ENCODE results near the gene RGL3.

Gene RGL3

DNA sequence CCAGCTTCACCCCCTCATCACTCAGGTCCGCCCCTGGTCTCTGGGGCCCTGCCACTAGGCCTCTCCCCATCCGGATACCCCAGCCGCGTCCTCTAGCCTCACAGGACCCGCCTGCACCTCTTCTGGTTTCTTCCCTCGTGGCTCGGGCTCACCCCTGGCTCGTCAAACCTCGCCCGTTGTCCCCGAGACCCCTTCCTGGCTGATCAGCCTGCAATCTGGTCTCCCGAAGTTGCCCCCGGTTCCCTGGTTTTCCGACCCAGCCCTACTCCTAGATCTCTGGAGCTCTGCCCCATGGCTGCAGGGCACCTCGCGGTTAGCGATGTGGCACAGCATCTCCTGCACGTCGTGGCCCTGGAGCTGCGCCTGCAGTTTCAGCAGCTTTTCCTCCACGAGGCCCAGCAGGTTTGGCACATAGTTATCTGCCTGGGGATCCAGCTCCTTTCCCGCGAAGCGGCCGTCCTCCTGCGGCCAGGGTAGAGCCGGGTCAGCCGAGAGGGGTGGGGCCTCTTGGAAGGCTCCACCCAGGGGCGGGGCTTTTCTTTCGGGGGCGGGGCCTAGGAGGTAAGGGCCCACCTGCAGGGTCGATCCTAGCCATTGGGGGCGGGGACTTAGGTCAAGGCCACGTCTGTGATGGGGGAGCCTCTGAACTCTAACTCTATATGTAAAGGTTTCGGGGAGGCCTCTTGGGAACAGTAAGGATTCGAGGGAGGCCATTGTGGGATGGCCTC is 2.4 kb upstream of the RGL3 start:
- TF ChIP-seq CTCF (IDR thresholded peaks at IDR 0.05; ENCODE audit: low read depth, low read length): no peak
- DNase-seq (ENCODE audit: extremely low read depth, low read depth): no peak

DNA sequence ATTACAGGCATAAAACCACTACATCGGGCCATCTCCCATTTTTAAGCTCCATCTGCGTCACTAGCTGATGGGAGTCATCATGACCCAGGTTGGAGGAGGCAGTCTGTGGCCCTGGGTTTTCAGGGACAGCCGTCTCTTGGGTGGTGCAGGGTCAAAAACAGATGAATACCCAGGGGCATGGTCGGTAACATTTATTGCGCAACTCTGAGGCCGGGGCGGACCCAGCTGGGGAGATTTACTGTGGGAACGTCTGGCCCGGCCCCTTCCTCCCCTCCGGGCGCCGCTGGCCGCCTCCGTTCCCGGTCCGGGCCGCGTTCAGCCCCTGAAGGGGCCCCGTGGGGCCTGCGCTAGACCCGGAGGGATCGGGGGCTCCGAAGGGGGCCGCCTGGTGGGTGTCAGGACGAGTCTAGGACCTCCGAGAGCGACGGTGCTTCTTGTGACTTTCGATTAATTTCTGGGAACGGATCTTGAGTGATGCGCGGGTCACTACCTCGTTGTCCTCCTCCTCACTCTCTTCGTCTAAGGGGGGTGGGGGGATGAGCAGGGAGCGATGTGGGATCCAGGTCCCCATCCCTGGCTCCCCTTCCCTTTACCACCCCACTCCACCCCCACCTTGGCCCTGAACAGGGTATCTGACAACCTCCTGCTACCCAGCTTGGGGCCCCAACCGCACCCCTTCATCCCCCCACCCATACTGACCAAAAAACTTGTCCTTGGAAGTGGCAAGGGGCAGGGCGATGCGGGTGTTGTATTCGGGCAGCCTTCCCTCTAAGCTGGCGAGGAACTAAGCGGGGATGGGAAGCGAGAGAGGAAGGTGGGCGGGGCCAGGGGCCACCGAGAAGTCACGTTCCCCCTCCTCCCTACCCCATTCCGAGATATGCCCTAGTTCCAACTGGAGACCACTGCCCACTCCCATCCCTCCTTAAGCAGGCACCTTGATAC is 1.6 kb upstream of the RGL3 start:
- no peak for DNase-seq (ENCODE audit: extremely low read depth, low read depth)
- no peak for TF ChIP-seq CTCF (IDR thresholded peaks at IDR 0.05; ENCODE audit: low read depth, low read length)

- DNase-seq (ENCODE audit: extremely low read depth, low read depth): no peak
- TF ChIP-seq CTCF (IDR thresholded peaks at IDR 0.05; ENCODE audit: low read depth, low read length): no peak
These were observed 993 bp downstream of the RGL3 start for GRCh38 chr19:11418094-11418548.

DNA sequence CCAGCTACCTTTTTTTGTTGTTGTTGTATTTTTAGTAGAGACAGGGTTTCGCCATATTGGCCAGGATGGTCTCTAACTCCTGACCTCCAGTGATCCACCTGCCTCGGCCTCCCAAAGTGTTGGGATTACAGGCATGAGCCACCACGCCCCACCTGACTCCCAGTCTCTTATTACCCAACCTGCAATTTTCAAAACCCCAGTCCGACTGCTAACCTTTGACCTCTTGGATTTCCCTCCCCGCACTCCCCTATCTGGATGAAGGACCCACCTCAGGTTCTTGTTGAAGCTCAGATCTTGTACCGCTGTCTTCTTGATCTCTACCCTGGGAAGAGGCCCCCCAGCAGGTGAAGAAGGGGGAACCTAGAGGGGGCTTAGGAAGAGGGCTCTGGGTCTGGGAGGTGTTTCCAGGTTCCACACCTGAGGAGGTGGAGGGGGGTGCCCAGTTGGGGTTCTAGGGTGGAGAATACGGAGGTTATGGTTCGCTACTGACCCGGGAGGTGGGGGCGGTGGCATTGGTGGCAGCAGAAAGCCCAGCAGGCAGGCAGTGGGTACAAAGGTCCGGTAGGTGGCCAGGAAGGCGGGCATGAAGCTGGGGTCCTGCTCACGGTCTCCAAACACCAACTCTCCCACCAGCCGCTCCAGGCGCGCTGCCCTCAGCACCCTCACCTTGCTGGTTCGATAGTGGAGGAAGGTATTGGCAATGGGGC is 2.6 kb downstream of the RGL3 start:
- no peak for DNase-seq (ENCODE audit: extremely low read depth, low read depth)
- TF ChIP-seq CTCF (IDR thresholded peaks at IDR 0.05; ENCODE audit: low read depth, low read length): no peak

DNA sequence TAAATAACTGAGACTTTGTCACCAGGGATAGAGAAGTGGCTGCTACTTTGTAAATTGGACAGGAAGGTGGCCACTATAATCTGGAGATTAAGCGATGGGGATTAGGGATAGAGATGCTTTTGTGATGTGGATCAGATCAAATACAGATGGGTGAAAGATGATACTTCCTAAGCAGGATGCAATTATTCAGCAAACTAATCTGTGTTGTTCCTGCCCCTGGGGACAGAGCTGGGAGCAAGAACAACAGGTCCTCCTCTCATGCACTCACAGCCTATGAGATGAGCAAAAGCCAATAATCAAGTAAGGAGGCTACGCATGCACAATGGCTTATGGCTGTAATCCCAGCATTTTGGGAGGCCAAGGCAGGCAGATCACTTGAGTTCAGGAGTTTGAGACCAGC is 4.6 kb downstream of the RGL3 start:
- DNase-seq (ENCODE audit: extremely low read depth, low read depth): no peak
- TF ChIP-seq CTCF (IDR thresholded peaks at IDR 0.05; ENCODE audit: low read depth, low read length): no peak

- no peak for DNase-seq (ENCODE audit: extremely low read depth, low read depth)
- TF ChIP-seq CTCF (IDR thresholded peaks at IDR 0.05; ENCODE audit: low read depth, low read length): no peak
These were observed 8.4 kb downstream of the RGL3 start for GRCh38 chr19:11410682-11411081.
